GF-D8 (cell line): ENCODE data around the gene UTP4.
"Not testable (repeated sequence)": the region's sequence is repeated elsewhere in the genome, so short reads cannot be mapped to it uniquely, and the experiment has no call there.

Source experiments
- DNase-seq: peaks from one replicate; lab custom pipeline; 2025; lab: John Stamatoyannopoulos, UW

Gene UTP4

GRCh38 chr16:69131167-69131838, 1.1 kb upstream of the UTP4 start:
- DNase-seq: peak; percentile 35

- DNase-seq: peak; percentile 33
These were observed 518 bp upstream of the UTP4 start for GRCh38 chr16:69131839-69132423.

GRCh38 chr16:69133373-69133954, 1.0 kb downstream of the UTP4 start:
- DNase-seq: no peak

GRCh38 chr16:69138608-69139007, 6.2 kb downstream of the UTP4 start:
- DNase-seq: no peak

GRCh38 chr16:69139464-69139863, 7.0 kb downstream of the UTP4 start:
- not testable (repeated sequence) for DNase-seq

GRCh38 chr16:69141014-69141413, 8.6 kb downstream of the UTP4 start:
- DNase-seq: no peak

- DNase-seq: no peak
These were observed 9.5 kb downstream of the UTP4 start for GRCh38 chr16:69141936-69142335.

GRCh38 chr16:69143116-69143515, 10.7 kb downstream of the UTP4 start:
- no peak for DNase-seq

- DNase-seq: no peak
These were observed 13.2 kb downstream of the UTP4 start for GRCh38 chr16:69145658-69146057.

GRCh38 chr16:69149621-69150020, 17.2 kb downstream of the UTP4 start:
- DNase-seq: not testable (repeated sequence)

GRCh38 chr16:69150146-69150865, 17.9 kb downstream of the UTP4 start:
- DNase-seq: peak; percentile 32

GRCh38 chr16:69157196-69157595, 24.7 kb downstream of the UTP4 start:
- DNase-seq: no peak

GRCh38 chr16:69160192-69160591, 27.7 kb downstream of the UTP4 start:
- no peak for DNase-seq

- no peak for DNase-seq
These were observed 33.1 kb downstream of the UTP4 start for GRCh38 chr16:69165584-69165983.

- DNase-seq: no peak
These were observed 33.9 kb downstream of the UTP4 start for GRCh38 chr16:69166221-69166833.

- DNase-seq: no peak
These were observed 34.8 kb downstream of the UTP4 start for GRCh38 chr16:69166946-69167930.

GRCh38 chr16:69169051-69169450, 36.6 kb downstream of the UTP4 start:
- DNase-seq: no peak

- no peak for DNase-seq
These were observed 37.3 kb downstream of the UTP4 start for GRCh38 chr16:69169607-69170352.

GRCh38 chr16:69171325-69172084, 39.1 kb downstream of the UTP4 start:
- DNase-seq: peak; percentile 32
